ENCODE measurements around the gene PECR.

GRCh38 chr2:216021768-216022565 is 59.6 kb downstream of the PECR start:
- TF ChIP-seq, protein P1, sequence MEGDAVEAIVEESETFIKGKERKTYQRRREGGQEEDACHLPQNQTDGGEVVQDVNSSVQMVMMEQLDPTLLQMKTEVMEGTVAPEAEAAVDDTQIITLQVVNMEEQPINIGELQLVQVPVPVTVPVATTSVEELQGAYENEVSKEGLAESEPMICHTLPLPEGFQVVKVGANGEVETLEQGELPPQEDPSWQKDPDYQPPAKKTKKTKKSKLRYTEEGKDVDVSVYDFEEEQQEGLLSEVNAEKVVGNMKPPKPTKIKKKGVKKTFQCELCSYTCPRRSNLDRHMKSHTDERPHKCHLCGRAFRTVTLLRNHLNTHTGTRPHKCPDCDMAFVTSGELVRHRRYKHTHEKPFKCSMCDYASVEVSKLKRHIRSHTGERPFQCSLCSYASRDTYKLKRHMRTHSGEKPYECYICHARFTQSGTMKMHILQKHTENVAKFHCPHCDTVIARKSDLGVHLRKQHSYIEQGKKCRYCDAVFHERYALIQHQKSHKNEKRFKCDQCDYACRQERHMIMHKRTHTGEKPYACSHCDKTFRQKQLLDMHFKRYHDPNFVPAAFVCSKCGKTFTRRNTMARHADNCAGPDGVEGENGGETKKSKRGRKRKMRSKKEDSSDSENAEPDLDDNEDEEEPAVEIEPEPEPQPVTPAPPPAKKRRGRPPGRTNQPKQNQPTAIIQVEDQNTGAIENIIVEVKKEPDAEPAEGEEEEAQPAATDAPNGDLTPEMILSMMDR (IDR thresholded peaks at IDR 0.05) = no peak
- TF ChIP-seq POLR2A (IDR thresholded peaks at IDR 0.05) = no peak
